Measurements from ENCODE around the gene ZNF41. TPM values are rescaled to one million over a fixed set of nuclear protein-coding genes. Genes with fewer than 3 reads are reported as not detected.
A peak's percentile ranks its signal among the peaks of the same experiment; 100 is the strongest.
"Not testable (repeated sequence)": the region's sequence is repeated elsewhere in the genome, so short reads cannot be mapped to it uniquely, and the experiment has no call there.

The ZNF41 gene
- total RNA-seq, 1 experiment from 2014 or later = 8.0 TPM

DNA sequence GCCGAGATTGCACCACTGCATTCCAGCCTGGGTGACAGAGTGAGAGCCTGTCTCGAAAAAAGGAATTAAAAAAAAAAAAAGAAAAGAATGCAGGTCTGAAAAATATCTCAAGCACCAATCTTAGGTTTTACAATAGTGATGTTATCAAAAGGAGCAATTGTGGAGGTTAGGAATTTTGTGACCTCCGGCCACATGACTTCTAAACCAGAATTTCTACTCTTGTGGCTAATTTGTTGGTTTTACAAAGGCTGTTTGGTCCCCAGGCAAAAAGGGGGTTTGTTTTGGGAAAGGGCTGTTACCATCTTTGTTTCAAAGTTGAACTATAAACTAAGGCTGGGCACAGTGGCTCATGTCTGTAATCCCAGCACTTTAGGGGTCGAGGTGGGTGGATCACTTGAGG, 15.4 kb upstream of the ZNF41 start:
- Histone ChIP-seq H3K4me1 (ENCODE audit: control insufficient read depth, insufficient read depth, low read length) (no peaks in the 10 kb centered on the region), H3K27ac (ENCODE audit: low read length) (no peak overlapping the region), H3K36me3 (ENCODE audit: control insufficient read depth, insufficient read depth, low read length) (no peaks in the 10 kb centered on the region), H3K4me3 (ENCODE audit: low read depth in 2 of 2, low read length in 2 of 2) (no peak overlapping the region), H3K27me3 (ENCODE audit: control insufficient read depth, insufficient read depth, low read length) (no peaks in the 10 kb centered on the region), H3K9me3 (ENCODE audit: control insufficient read depth, insufficient read depth, low read depth, low read length) (no peaks in the 10 kb centered on the region)
- in situ Hi-C loops (cut with HindIII; ENCODE audit: low pct_unique_long_range_greater_than_20kb, low sequenced_read_pairs) = no loop called here
- ChIA-PET POLR2A (no interaction called here), CTCF (no interaction called here)
- no peak for TF ChIP-seq POLR2AphosphoS5 (IDR thresholded peaks at IDR 0.05; ENCODE audit: low read depth, low read length)
- TF ChIP-seq, protein P1, sequence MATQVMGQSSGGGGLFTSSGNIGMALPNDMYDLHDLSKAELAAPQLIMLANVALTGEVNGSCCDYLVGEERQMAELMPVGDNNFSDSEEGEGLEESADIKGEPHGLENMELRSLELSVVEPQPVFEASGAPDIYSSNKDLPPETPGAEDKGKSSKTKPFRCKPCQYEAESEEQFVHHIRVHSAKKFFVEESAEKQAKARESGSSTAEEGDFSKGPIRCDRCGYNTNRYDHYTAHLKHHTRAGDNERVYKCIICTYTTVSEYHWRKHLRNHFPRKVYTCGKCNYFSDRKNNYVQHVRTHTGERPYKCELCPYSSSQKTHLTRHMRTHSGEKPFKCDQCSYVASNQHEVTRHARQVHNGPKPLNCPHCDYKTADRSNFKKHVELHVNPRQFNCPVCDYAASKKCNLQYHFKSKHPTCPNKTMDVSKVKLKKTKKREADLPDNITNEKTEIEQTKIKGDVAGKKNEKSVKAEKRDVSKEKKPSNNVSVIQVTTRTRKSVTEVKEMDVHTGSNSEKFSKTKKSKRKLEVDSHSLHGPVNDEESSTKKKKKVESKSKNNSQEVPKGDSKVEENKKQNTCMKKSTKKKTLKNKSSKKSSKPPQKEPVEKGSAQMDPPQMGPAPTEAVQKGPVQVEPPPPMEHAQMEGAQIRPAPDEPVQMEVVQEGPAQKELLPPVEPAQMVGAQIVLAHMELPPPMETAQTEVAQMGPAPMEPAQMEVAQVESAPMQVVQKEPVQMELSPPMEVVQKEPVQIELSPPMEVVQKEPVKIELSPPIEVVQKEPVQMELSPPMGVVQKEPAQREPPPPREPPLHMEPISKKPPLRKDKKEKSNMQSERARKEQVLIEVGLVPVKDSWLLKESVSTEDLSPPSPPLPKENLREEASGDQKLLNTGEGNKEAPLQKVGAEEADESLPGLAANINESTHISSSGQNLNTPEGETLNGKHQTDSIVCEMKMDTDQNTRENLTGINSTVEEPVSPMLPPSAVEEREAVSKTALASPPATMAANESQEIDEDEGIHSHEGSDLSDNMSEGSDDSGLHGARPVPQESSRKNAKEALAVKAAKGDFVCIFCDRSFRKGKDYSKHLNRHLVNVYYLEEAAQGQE (IDR thresholded peaks at IDR 0.05; ENCODE audit: insufficient read depth in 1 of 2, low read depth in 2 of 2, low read length in 1 of 2) = no peak
- TF ChIP-seq, protein P2, sequence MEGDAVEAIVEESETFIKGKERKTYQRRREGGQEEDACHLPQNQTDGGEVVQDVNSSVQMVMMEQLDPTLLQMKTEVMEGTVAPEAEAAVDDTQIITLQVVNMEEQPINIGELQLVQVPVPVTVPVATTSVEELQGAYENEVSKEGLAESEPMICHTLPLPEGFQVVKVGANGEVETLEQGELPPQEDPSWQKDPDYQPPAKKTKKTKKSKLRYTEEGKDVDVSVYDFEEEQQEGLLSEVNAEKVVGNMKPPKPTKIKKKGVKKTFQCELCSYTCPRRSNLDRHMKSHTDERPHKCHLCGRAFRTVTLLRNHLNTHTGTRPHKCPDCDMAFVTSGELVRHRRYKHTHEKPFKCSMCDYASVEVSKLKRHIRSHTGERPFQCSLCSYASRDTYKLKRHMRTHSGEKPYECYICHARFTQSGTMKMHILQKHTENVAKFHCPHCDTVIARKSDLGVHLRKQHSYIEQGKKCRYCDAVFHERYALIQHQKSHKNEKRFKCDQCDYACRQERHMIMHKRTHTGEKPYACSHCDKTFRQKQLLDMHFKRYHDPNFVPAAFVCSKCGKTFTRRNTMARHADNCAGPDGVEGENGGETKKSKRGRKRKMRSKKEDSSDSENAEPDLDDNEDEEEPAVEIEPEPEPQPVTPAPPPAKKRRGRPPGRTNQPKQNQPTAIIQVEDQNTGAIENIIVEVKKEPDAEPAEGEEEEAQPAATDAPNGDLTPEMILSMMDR (IDR thresholded peaks at IDR 0.05) = no peak
- no peak for TF ChIP-seq SIN3A (IDR thresholded peaks at IDR 0.05; ENCODE audit: borderline replicate concordance, insufficient read depth, low read depth, low read length)
- TF ChIP-seq TCF7L2 (IDR thresholded peaks at IDR 0.05; ENCODE audit: low read depth, low read length) = no peak
- ATAC-seq = no peak
- DNase-seq (ENCODE audit: low read depth, low spot score) = no peak
- no TSS peak for BruUV-seq (replicated peaks)
- intact Hi-C loops (cut with micrococcal nuclease; ENCODE audit: unreplicated experiment) = no loop called here

DNA sequence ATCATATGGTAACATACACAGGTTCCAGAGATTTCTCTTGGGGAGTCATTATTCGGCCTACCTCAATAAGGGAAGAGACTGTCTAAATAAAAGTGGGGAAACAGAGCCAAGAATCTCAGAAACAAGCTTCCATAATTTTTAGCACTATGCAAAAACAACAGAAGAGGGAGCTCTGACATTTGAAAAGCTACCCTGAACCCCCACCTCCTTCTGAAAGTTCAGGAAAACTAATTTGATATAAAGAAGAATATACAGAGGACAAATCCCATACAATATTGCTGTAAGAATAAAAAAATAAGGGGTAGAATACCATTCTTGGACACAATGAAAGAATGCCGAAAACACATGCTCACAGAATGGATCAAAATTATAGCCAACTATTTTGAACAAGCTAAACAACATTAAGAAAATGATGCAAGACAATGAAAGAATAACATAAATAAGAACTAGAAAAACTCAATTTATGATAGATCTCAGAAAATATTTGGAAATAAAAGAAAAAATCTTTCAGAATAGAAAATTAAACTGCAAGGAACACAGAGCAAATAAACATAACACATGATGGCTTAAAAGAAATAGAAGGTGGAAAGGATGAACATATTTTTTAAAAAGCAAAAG, 14.4 kb upstream of the ZNF41 start:
- POLR2A ChIA-PET = no interaction called here
- TF ChIP-seq, protein P1 (IDR thresholded peaks at IDR 0.05; ENCODE audit: insufficient read depth in 1 of 2, low read depth in 2 of 2, low read length in 1 of 2) = no peak
- TF ChIP-seq, protein P2 (IDR thresholded peaks at IDR 0.05) = peak; percentile 49; the same call in 1 of the 2 replicates
- no peak overlapping the region for H3K27ac ChIP-seq (ENCODE audit: low read length)
- in situ Hi-C loops (cut with HindIII; ENCODE audit: low pct_unique_long_range_greater_than_20kb, low sequenced_read_pairs) (no loop called here), intact Hi-C loops (cut with micrococcal nuclease; ENCODE audit: unreplicated experiment) (loop anchor here (1.0 kb wide), 1 partner anchor 26 kb away; no protein-coding TSS in a partner anchor)
- no peaks in the 10 kb centered on the region for H3K36me3 ChIP-seq (ENCODE audit: control insufficient read depth, insufficient read depth, low read length)
- no peak overlapping the region for H3K4me3 ChIP-seq (ENCODE audit: low read depth in 2 of 2, low read length in 2 of 2)
- ATAC-seq = no peak
- no TSS peak for BruUV-seq (replicated peaks)
- no peaks in the 10 kb centered on the region for H3K4me1 ChIP-seq (ENCODE audit: control insufficient read depth, insufficient read depth, low read length)
- H3K9me3 ChIP-seq (ENCODE audit: control insufficient read depth, insufficient read depth, low read depth, low read length) = no peaks in the 10 kb centered on the region
- CTCF ChIA-PET = interaction anchor here (1.5 kb wide), 1 partner anchor 26 kb away, joined by 7 read pairs; no protein-coding TSS in a partner anchor
- H3K27me3 ChIP-seq (ENCODE audit: control insufficient read depth, insufficient read depth, low read length) = no peaks in the 10 kb centered on the region
- no peak for DNase-seq (ENCODE audit: low read depth, low spot score)

DNA sequence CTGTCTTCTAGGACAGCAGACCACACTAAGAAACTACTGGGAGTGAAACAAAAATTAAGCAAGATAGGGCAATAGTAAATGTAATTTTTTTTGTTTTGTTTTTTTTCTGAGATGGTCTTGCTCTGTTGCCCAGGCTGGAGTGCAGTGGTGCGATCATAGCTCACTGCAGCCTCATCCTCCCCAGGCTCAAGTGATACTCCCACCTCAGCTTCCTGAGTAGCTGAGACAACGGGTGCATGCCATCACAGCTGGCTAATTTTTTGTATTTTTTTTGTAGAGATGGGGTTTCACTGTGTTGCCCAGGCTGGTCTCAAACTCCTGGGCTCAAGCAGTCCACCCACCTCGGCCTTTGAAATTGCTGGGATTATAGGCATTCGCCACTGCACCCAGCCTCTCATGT, 9.1 kb upstream of the ZNF41 start:
- H3K36me3 ChIP-seq (ENCODE audit: control insufficient read depth, insufficient read depth, low read length); H3K9me3 ChIP-seq (ENCODE audit: control insufficient read depth, insufficient read depth, low read depth, low read length); ATAC-seq; intact Hi-C loops (cut with micrococcal nuclease; ENCODE audit: unreplicated experiment); DNase-seq (ENCODE audit: low read depth, low spot score); H3K4me1 ChIP-seq (ENCODE audit: control insufficient read depth, insufficient read depth, low read length); CTCF ChIA-PET; BruUV-seq (replicated peaks); in situ Hi-C loops (cut with HindIII; ENCODE audit: low pct_unique_long_range_greater_than_20kb, low sequenced_read_pairs); H3K27ac ChIP-seq (ENCODE audit: low read length); H3K4me3 ChIP-seq (ENCODE audit: low read depth in 2 of 2, low read length in 2 of 2); H3K27me3 ChIP-seq (ENCODE audit: control insufficient read depth, insufficient read depth, low read length); POLR2A ChIA-PET: not testable (repeated sequence)
